GM18951 (cell line): Measurements from ENCODE around the gene FOSL2.
A peak's percentile ranks its signal among the peaks of the same experiment; 100 is the strongest.

Experiments
- POLR2A ChIP-seq: IDR thresholded peaks from 4 replicates; pipeline ENCODE4 v1.6.1; 2011; ENCODE audit warnings: mild to moderate bottlenecking; ENCODE audit not compliant: insufficient read length, insufficient read depth; ENCODE audit errors: extremely low read depth
- in situ Hi-C: fragments of 300-500 bp; cut with MboI; formaldehyde crosslinking; loops from one replicate; pipeline ENCODE4 v1.12.0; 2022; ENCODE audit warnings: low sequenced_read_pairs, mixed read lengths, inconsistent platforms; ENCODE audit not compliant: unreplicated experiment

FOSL2 gene

DNA sequence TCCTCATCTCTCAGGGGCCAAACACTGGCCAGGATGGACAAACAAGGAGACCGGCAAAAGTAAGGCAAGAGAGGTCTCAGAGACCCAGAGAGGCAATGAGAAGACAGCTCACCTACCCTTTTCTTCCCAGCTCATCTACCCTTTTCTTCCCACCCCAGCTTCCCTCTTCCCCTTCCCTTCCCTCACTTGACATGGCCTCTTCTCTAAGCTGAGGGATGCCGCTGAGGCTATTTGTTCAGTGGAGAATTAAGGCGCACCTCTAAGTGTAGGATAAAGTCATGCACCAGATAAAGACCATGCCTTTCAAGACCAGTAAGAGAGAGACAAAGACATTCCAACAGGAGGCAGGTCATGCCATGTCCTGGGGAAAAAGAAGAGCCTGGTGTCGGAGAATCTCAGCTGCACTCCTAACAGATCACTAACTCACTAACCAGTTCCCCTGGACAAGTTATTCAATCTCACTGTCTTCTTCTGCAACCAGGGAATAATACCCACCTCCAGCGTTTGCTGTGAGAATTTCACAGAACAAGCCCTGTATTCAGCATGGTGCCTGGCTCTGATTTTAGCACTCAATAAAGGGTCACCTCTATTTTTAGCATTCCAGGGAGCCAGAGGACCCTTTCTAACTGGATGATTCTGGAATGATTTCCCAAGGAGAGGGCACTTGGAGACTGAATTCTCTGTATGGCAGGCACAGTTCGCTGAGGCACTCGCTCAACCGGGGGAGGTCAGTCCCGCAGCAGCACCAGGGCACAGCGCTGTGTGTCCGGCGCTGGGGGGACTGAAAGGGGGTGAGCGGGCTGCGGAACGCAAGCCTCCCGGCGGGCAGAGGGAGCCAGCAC is 3.0 kb upstream of the FOSL2 start:
- in situ Hi-C loops: no loop called here
- no peak for TF ChIP-seq POLR2A

DNA sequence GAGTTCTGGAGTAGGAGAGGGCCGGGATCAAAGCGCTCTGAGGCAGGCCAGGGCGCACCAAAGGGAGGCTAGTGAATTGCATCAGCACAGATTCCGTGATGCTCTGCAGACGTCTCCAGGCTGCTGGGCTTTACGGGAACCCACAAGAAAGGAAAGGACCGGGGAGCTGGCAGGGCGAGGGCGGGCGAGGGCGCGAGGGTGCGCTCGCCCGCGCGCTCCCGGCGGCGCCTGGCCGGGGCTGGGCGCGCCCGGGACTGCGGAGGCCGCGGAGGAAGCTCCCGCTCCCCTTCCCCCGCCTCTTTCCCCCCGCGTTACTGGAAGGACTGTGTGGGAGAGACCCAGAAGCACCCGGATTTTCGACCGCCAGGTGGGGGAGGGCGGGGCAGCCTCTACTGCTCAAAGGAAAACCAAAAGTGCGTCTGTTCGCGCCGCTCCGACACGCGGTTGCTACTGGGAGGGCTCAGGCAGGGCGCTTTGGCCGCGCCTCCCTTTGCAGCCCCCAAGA is 2.4 kb upstream of the FOSL2 start:
- peak; percentile 56 for TF ChIP-seq POLR2A
- in situ Hi-C loops: no loop called here

DNA sequence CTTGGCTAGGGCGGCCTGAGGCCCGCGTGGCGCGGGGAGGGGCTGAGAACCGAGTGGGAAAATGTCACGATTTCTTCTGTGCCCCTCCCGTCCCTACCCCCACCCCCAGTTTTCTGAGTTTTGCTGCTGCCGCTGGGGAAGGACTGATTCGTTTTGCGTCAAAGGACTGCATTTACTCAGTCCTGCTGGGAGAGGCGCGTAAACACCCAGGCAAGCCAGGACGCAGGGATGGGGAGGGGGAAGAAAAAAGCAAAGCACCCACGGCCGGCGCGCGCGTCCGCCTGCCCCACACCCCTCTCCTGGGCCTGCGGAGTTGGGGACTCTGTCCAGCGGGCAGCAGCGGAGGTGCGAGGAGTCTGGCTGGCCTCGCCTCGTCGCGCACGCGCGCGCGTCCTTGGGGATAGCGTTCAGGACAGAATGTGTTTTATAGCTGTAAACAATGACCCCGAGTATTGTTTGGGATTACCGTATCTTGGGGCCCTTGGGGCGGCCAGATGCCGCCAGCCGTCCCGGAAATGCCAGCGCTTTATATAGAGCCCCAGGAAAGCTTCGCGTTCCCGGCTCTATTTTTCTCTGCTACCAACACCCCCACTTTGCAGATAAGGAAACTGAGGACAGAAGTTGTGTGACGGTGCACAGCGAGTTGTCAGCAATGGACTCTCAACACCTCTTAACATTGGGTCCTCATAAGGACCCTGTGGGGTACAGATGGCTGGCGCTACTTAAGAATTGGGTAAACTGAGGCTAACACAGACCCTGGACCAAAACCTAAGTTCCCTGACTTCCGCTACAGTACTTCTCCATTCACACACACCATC is 1.7 kb upstream of the FOSL2 start:
- TF ChIP-seq POLR2A: no peak
- in situ Hi-C loops: no loop called here

DNA sequence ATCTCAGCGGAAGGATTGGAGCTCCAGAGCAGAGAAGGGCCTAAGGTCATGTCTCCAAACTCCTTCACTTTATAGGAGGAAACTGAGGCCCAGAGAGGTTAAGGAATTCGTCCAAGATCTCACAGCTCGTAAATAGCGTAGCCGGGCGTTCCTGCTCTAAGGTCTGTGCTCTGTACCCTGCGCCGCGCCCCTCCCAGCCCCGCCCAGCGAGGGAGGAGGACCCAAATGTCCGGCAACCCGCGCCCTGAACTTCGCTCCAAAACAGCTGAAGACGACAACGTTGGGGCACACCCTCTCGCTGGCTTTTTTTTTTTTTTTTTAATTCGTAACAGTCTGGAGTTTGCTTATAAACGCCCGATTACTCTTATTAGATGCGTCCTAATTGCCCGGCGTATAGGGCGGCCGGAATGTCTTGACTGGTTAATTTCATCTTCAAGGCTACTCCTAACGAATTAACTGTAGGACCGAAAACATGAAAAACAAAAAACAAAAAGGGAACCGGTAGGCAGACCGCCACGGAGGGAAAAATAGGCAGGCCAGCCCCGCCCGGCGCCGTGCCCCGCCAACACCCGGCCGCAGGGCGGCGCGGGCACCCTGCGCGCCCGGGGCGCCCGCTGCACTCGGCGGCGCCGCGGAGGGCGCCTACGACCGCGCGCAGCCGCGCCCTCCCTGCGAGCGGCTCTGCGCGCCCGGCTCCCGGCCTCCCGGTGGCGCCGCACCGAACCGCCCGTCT is 928 bp upstream of the FOSL2 start:
- TF ChIP-seq POLR2A: peak; percentile 22
- in situ Hi-C loops: no loop called here

DNA sequence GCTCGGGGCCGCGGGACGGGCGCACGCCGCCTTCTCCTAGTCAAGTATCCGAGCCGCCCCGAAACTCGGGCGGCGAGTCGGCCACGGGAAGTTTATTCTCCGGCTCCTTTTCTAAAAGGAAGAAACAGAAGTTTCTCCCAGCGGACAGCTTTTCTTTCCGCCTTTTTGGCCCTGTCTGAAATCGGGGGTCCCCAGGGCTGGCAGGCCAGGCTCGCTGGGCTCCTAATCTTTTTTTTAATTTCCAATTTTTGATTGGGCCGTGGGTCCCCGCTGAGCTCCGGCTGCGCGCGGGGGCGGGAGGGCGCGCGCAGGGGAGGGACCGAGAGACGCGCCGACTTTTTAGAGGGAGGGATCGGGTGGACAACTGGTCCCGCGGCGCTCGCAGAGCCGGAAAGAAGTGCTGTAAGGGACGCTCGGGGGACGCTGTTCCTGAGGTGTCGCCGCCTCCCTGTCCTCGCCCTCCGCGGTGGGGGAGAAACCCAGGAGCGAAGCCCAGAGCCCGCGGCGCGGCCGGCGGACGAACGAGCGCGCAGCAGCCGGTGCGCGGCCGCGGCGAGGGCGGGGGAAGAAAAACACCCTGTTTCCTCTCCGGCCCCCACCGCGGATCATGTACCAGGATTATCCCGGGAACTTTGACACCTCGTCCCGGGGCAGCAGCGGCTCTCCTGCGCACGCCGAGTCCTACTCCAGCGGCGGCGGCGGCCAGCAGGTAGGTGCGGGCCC is 617 bp downstream of the FOSL2 start:
- no peak for TF ChIP-seq POLR2A
- in situ Hi-C loops: no loop called here

DNA sequence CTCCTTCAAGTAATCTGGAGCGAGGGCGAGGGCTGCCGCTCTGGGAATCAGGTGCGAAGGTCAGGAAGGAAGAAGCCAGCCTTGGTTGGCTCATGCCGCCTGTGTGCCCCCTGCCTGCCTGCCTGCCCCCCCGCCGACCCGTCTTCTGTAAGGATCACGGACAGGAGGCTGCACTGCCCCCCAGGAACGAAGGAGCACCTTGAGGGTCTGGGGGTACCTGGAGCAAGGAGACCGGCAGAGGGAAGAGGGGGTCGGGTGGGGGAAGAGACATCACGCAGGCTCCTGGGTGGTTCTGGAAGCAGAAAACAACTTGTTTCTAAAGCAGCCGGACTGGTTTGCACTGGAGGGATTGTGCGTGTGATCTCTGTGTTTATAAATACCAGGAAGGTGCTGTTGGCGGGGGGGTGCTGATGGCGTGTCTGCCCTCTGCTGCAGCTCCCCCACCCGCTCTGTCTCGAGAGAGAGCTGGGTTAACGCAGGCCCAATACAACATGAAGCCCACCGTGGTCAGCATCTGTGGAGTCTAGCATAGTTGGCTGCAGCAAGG is 1.7 kb downstream of the FOSL2 start:
- TF ChIP-seq POLR2A: no peak
- in situ Hi-C loops: no loop called here

DNA sequence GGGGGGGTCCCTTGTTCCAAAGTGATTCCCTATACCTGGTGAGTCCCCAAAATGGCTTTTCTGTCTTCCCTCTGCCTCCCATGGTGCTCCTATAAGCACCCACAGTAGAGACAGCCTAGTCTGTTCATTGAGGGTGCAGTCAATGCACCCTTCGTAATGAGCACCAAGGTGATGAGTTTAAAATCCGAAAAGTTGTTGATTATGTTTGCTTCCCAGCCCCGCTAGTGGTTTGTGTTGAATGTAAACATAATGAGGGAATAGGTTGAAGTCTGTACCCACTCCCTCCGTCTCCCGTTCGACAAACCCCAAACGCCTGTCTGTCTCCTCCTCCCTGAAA is 2.3 kb downstream of the FOSL2 start:
- in situ Hi-C loops: no loop called here
- TF ChIP-seq POLR2A: no peak

DNA sequence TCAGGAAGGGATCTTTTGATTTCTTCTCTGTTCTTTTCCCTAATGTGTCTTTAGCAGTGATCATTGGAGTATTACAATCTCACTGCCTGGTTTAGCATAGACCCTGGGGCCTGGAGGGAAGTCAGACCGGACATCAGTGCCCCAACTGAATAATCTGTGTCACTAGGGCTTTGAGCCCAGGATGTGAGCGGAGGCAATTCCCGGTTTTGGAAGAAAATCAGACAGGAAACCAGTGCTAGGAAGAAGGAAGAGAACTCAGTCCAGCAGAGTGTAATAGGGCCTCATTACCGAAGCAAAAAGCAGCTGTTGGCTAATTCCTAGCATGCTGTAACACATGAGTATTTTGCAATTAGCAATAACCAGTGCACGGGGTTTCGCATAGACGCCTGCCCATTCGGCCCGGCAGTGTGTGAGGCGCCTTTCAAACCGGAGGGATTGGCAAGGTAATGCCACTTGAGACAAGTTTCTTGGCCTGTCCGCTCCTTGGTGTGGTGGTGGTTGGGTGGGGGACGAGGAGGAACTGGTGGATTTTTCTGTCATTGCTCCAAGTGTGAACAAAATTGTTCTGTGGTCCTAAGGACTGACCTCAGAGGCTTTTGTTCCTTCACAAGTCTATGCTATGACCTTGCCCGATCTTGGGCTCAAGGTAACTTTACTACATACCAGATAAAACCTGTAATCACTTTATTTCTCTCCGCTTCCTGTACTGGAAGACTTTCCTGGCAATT is 2.8 kb downstream of the FOSL2 start:
- in situ Hi-C loops: no loop called here
- TF ChIP-seq POLR2A: no peak

DNA sequence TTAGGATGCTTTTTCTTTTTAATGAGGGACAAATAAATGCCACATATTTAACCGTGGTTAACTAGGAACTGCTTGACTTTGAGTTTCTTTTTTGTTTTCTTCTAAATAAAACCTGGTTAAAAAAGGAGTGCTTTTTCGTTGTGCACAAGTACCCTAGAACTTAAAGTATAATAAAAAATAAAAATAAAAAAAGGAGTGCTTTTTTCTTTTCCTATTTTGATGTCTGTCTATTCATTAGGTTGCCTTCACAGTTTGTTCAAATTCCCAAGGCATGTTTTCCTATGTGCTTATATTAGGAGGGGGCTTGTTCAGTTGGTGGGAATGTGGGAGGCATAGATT is 4.4 kb downstream of the FOSL2 start:
- in situ Hi-C loops: no loop called here
- no peak for TF ChIP-seq POLR2A

DNA sequence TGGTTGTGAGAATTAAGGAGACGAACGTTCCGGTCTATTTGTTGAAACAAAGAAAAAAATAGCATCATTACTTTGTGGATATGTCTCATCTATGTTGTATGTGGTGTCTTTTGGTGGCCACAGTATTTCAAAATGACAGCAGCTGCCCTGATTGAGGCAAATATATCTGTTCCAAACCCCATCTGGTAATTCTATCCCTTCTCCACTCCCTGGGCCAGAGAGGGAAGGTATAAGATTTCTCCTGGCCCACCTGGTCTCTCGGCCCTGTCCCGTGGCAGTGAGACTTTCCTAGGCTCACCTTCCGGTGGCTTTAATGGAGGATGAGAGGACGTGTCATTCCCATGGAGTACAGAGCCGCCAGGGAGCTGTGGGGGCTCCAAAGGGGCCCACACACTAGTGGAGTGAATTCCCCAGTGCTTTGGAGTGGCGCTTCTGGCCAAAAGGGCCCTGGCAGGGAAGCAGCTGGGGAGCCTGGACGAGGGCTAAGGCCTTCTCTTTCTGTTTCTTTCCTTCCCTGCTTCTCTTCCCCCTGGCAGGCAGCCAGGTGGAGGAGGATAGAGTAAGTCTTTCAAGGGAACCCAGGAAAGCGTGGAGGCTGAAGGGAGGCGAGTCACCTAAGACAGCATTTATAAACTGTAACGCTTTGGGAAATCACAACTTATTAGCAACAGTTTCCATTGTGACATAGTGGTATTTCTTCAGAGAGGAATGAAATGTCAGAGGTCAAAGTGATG is 5.6 kb downstream of the FOSL2 start:
- no peak for TF ChIP-seq POLR2A
- in situ Hi-C loops: no loop called here

DNA sequence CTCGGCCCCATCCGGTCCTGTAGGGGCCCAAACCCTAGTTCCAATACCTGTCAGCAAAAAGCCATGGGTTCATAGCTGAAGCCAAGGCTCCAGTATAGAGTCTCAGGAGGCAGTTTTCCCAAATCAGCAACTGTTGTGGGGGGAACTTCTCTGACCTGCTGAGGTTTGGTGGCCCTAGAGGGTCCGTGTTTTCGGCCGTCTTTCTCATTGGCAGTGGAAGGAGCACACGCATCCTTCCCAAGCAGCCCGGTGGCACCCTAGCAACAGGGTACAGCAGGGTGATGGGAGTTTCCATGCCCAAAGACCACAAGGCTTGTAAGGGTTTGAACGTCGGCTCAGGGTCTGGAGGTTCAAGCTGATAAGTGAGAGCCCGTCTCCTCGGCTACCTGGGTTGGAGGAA is 6.6 kb downstream of the FOSL2 start:
- in situ Hi-C loops: no loop called here
- TF ChIP-seq POLR2A: no peak
